Measurements from ENCODE around the gene SNN. TPM values are rescaled to one million over a fixed set of nuclear protein-coding genes. Genes with fewer than 3 reads are reported as not detected.

SNN gene
- total and polyA plus RNA-seq, 2 of the 8 experiments (the other 6 are each of a cell fraction or from before 2014, with no cell fraction given): 37.4 to 66.9 TPM

DNA sequence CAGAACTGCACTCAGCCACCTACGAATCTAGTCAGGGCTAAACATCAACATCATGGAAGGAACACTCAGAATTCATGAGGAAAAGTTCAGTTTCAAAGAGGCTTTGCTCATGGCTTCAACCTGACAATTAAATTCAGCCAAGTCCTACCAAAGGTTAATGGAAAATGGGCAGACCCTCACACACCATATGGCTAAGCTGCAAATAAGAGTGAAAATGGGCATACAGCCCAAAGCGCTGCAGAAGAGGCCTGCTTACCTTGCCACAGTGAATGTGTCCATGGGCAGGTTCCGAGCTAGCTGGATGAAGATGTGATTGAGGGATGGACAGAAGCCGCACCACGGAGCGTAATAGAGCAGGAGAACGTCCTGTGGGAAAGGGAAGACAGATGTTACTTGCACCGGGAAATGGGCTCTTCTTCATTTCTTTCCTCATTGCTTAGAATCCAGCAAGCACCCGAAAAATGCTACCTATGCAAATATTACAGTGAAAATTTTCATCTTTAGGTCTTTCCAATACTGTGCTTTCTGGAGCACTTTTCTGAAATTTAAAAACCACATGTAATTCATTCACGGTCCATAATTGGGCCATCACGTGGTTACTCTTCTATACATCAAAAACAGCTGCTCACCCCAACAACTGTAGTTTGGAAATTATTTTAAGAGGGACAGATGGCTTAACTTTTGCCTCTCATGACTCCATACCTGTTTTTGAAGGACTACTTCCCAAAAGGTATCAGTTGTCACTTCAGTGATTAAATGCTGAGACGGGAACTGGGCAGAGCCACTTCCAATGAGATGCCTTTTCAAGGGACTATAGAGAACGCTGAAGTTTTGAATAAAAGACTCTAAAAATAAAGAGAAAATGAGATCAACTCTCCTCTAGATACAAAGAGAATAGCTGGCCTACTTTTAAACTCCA, 19.6 kb downstream of the SNN start (continued):
- no peak for TF ChIP-seq EZH2 (IDR thresholded peaks at IDR 0.05; ENCODE audit: low read depth, low read length, severe bottlenecking)
- TF ChIP-seq, protein P1, sequence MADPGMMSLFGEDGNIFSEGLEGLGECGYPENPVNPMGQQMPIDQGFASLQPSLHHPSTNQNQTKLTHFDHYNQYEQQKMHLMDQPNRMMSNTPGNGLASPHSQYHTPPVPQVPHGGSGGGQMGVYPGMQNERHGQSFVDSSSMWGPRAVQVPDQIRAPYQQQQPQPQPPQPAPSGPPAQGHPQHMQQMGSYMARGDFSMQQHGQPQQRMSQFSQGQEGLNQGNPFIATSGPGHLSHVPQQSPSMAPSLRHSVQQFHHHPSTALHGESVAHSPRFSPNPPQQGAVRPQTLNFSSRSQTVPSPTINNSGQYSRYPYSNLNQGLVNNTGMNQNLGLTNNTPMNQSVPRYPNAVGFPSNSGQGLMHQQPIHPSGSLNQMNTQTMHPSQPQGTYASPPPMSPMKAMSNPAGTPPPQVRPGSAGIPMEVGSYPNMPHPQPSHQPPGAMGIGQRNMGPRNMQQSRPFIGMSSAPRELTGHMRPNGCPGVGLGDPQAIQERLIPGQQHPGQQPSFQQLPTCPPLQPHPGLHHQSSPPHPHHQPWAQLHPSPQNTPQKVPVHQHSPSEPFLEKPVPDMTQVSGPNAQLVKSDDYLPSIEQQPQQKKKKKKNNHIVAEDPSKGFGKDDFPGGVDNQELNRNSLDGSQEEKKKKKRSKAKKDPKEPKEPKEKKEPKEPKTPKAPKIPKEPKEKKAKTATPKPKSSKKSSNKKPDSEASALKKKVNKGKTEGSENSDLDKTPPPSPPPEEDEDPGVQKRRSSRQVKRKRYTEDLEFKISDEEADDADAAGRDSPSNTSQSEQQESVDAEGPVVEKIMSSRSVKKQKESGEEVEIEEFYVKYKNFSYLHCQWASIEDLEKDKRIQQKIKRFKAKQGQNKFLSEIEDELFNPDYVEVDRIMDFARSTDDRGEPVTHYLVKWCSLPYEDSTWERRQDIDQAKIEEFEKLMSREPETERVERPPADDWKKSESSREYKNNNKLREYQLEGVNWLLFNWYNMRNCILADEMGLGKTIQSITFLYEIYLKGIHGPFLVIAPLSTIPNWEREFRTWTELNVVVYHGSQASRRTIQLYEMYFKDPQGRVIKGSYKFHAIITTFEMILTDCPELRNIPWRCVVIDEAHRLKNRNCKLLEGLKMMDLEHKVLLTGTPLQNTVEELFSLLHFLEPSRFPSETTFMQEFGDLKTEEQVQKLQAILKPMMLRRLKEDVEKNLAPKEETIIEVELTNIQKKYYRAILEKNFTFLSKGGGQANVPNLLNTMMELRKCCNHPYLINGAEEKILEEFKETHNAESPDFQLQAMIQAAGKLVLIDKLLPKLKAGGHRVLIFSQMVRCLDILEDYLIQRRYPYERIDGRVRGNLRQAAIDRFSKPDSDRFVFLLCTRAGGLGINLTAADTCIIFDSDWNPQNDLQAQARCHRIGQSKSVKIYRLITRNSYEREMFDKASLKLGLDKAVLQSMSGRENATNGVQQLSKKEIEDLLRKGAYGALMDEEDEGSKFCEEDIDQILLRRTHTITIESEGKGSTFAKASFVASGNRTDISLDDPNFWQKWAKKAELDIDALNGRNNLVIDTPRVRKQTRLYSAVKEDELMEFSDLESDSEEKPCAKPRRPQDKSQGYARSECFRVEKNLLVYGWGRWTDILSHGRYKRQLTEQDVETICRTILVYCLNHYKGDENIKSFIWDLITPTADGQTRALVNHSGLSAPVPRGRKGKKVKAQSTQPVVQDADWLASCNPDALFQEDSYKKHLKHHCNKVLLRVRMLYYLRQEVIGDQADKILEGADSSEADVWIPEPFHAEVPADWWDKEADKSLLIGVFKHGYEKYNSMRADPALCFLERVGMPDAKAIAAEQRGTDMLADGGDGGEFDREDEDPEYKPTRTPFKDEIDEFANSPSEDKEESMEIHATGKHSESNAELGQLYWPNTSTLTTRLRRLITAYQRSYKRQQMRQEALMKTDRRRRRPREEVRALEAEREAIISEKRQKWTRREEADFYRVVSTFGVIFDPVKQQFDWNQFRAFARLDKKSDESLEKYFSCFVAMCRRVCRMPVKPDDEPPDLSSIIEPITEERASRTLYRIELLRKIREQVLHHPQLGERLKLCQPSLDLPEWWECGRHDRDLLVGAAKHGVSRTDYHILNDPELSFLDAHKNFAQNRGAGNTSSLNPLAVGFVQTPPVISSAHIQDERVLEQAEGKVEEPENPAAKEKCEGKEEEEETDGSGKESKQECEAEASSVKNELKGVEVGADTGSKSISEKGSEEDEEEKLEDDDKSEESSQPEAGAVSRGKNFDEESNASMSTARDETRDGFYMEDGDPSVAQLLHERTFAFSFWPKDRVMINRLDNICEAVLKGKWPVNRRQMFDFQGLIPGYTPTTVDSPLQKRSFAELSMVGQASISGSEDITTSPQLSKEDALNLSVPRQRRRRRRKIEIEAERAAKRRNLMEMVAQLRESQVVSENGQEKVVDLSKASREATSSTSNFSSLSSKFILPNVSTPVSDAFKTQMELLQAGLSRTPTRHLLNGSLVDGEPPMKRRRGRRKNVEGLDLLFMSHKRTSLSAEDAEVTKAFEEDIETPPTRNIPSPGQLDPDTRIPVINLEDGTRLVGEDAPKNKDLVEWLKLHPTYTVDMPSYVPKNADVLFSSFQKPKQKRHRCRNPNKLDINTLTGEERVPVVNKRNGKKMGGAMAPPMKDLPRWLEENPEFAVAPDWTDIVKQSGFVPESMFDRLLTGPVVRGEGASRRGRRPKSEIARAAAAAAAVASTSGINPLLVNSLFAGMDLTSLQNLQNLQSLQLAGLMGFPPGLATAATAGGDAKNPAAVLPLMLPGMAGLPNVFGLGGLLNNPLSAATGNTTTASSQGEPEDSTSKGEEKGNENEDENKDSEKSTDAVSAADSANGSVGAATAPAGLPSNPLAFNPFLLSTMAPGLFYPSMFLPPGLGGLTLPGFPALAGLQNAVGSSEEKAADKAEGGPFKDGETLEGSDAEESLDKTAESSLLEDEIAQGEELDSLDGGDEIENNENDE (IDR thresholded peaks at IDR 0.05; ENCODE audit: insufficient replicate concordance, low read length): no peak
- TF ChIP-seq, protein P2, sequence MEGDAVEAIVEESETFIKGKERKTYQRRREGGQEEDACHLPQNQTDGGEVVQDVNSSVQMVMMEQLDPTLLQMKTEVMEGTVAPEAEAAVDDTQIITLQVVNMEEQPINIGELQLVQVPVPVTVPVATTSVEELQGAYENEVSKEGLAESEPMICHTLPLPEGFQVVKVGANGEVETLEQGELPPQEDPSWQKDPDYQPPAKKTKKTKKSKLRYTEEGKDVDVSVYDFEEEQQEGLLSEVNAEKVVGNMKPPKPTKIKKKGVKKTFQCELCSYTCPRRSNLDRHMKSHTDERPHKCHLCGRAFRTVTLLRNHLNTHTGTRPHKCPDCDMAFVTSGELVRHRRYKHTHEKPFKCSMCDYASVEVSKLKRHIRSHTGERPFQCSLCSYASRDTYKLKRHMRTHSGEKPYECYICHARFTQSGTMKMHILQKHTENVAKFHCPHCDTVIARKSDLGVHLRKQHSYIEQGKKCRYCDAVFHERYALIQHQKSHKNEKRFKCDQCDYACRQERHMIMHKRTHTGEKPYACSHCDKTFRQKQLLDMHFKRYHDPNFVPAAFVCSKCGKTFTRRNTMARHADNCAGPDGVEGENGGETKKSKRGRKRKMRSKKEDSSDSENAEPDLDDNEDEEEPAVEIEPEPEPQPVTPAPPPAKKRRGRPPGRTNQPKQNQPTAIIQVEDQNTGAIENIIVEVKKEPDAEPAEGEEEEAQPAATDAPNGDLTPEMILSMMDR (IDR thresholded peaks at IDR 0.05; ENCODE audit: control extremely low read depth in 1 of 3, insufficient read depth in 1 of 3, low read depth in 1 of 3, low read length in 3 of 3): no peak
